IMR-90 (cell line): Measurements from ENCODE around the gene ATP10A.

Experiments
- BHLHE40 ChIP-seq: fragments of 150-350 bp; IDR thresholded peaks from 2 replicates; pipeline ENCODE4 v1.6.1; 2016; ENCODE audit warnings: mild to moderate bottlenecking, low read depth, low read length
- CEBPB ChIP-seq: IDR thresholded peaks from 2 replicates; pipeline ENCODE4 v1.6.1; 2012; ENCODE audit warnings: low read depth, low read length, improper control_type of control experiment
- CHD1 ChIP-seq: IDR thresholded peaks from 2 replicates; pipeline ENCODE4 v1.6.1; 2012; ENCODE audit warnings: low read depth, low read length, improper control_type of control experiment
- FOS ChIP-seq: fragments of 150-350 bp; IDR thresholded peaks from 2 replicates; pipeline ENCODE4 v1.6.1; 2016; ENCODE audit warnings: low read depth, low read length
- MAFK ChIP-seq: IDR thresholded peaks from 2 replicates; pipeline ENCODE4 v1.6.1; 2012; ENCODE audit warnings: low read depth, low read length, improper control_type of control experiment
- MAZ ChIP-seq: IDR thresholded peaks from 2 replicates; pipeline ENCODE4 v1.6.1; 2012; ENCODE audit warnings: low read depth, mild to moderate bottlenecking, low read length, improper control_type of control experiment, moderate library complexity, borderline replicate concordance
- NFE2L2 ChIP-seq: fragments of 150-350 bp; IDR thresholded peaks from 2 replicates; pipeline ENCODE4 v1.6.1; 2016; ENCODE audit warnings: low read depth, mild to moderate bottlenecking, low read length
- POLR2A ChIP-seq: IDR thresholded peaks from 2 replicates; pipeline ENCODE4 v1.6.1; 2012; ENCODE audit warnings: mild to moderate bottlenecking, low read depth, low read length
- RAD21 ChIP-seq: IDR thresholded peaks from 2 replicates; pipeline ENCODE4 v1.6.1; 2012; ENCODE audit warnings: low read length, improper control_type of control experiment
- RCOR1 ChIP-seq: IDR thresholded peaks from 2 replicates; pipeline ENCODE4 v1.6.1; 2012; ENCODE audit warnings: mild to moderate bottlenecking, low read length, improper control_type of control experiment; ENCODE audit not compliant: insufficient replicate concordance
- SMC3 ChIP-seq: fragments of 150-350 bp; IDR thresholded peaks from 2 replicates; pipeline ENCODE4 v1.6.1; 2016; ENCODE audit warnings: low read depth, mild to moderate bottlenecking, antibody characterized with exemption, low read length, moderate library complexity
- USF2 ChIP-seq: fragments of 150-350 bp; IDR thresholded peaks from 2 replicates; pipeline ENCODE4 v1.6.1; 2017; ENCODE audit warnings: mild to moderate bottlenecking, antibody characterized with exemption, low read length, low read depth
- TF ChIP-seq, protein P1 (sequence below): conservative IDR thresholded peaks from 2 replicates; pipeline ENCODE4 v1.5.1; 2012; ENCODE audit warnings: mild to moderate bottlenecking, low read depth, low read length, improper control_type of control experiment
- TF ChIP-seq, protein P2 (sequence below): fragments of 150-350 bp; IDR thresholded peaks from 2 replicates; pipeline ENCODE4 v1.6.1; 2016; ENCODE audit warnings: low read depth, mild to moderate bottlenecking, low read length, moderate library complexity, borderline replicate concordance

DNA sequence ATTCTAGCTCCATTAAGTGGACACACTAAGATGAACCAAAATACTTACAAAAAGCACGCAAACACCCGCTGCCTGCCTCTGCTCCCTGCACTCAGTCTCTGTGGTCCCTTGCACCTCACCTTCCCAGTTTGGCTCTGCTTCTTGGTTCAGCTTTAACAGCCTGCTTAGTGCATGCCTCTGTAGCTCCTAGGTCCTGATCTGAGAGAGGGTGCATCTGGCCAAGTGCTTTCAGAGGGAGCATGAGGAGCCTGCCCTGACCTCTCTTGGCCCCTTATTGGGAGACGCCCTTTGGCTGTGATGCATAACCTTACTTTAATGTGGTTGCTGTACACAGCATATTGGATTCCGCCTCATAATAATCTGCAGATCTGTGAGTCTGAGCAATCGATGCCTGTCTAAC is 21.2 kb upstream of the ATP10A start:
- TF ChIP-seq, protein P1, sequence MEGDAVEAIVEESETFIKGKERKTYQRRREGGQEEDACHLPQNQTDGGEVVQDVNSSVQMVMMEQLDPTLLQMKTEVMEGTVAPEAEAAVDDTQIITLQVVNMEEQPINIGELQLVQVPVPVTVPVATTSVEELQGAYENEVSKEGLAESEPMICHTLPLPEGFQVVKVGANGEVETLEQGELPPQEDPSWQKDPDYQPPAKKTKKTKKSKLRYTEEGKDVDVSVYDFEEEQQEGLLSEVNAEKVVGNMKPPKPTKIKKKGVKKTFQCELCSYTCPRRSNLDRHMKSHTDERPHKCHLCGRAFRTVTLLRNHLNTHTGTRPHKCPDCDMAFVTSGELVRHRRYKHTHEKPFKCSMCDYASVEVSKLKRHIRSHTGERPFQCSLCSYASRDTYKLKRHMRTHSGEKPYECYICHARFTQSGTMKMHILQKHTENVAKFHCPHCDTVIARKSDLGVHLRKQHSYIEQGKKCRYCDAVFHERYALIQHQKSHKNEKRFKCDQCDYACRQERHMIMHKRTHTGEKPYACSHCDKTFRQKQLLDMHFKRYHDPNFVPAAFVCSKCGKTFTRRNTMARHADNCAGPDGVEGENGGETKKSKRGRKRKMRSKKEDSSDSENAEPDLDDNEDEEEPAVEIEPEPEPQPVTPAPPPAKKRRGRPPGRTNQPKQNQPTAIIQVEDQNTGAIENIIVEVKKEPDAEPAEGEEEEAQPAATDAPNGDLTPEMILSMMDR, result no peak
- TF ChIP-seq RAD21 (no peak), FOS (no peak), POLR2A (no peak), RCOR1 (no peak), USF2 (no peak), CHD1 (no peak), MAZ (no peak), NFE2L2 (no peak), MAFK (no peak), CEBPB (no peak), SMC3 (no peak), BHLHE40 (no peak)
- TF ChIP-seq, protein P2, sequence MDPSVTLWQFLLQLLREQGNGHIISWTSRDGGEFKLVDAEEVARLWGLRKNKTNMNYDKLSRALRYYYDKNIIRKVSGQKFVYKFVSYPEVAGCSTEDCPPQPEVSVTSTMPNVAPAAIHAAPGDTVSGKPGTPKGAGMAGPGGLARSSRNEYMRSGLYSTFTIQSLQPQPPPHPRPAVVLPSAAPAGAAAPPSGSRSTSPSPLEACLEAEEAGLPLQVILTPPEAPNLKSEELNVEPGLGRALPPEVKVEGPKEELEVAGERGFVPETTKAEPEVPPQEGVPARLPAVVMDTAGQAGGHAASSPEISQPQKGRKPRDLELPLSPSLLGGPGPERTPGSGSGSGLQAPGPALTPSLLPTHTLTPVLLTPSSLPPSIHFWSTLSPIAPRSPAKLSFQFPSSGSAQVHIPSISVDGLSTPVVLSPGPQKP, result no peak
